Panc1 (cell line): ENCODE results near the gene MBD5. TPM values are rescaled to one million over a fixed set of nuclear protein-coding genes. Genes with fewer than 3 reads are reported as not detected.
"Not testable (repeated sequence)": the region's sequence is repeated elsewhere in the genome, so short reads cannot be mapped to it uniquely, and the experiment has no call there.

Experiments used
- ATAC-seq: fragments of 200-7000 bp; cut with Tn5 transposase; 2 replicates; pipeline ENCODE4 v1.9.1; 2020; ENCODE audit warnings: mild to moderate bottlenecking, moderate library complexity
- BruUV-seq: library from RNA; stranded (reverse); fragments of 400-500 nt; replicated peaks from 2 replicates; lab custom pipeline; 2021; lab: Mats Ljungman, UMichigan
- CTCF ChIA-PET: fragments of 300-600 bp; sonication (Branson Sonifier 250); formaldehyde crosslinking; loops from one replicate; lab custom pipeline; 2022; ENCODE audit warnings: antibody characterized with exemption; lab: Charles Lee
- POLR2A ChIA-PET: fragments of 300-600 bp; sonication (Branson Sonifier 250); formaldehyde crosslinking; loops from one replicate; lab custom pipeline; 2022; ENCODE audit warnings: antibody characterized with exemption; lab: Charles Lee
- DNase-seq: peaks from one replicate; pipeline ENCODE4 v3.0.0-alpha.2; 2010; ENCODE audit warnings: low read depth, low spot score
- H3K27ac ChIP-seq: 2 replicates; pipeline ENCODE4 v1.5.1; 2011; ENCODE audit warnings: mild to moderate bottlenecking, low read length, inconsistent platforms
- H3K27me3 ChIP-seq: fragments of 200-500 bp; sonication (Bioruptor generic); 2 replicates; pipeline ENCODE4 v1.6.0; 2014; ENCODE audit warnings: low read length, inconsistent platforms; ENCODE audit not compliant: control insufficient read depth, insufficient read depth
- H3K36me3 ChIP-seq: fragments of 200-500 bp; sonication (Bioruptor generic); 2 replicates; pipeline ENCODE4 v1.5.1; 2014; ENCODE audit warnings: inconsistent platforms, mild to moderate bottlenecking, low read length, moderate library complexity; ENCODE audit not compliant: control insufficient read depth, insufficient read depth
- H3K4me1 ChIP-seq: 2 replicates; pipeline ENCODE4 v1.5.1; 2011; ENCODE audit warnings: inconsistent platforms, mild to moderate bottlenecking, low read length, moderate library complexity; ENCODE audit not compliant: control insufficient read depth, insufficient read depth
- H3K4me3 ChIP-seq, 2 experiments: 2 replicates each; pipeline ENCODE4 v1.5.1; 2011 to 2012; ENCODE audit warnings: low read depth in 2 of 2, low read length in 2 of 2, mild to moderate bottlenecking in 2 of 2, inconsistent platforms in 1 of 2, moderate library complexity in 1 of 2
- H3K9me3 ChIP-seq: fragments of 200-500 bp; sonication (Bioruptor generic); 2 replicates; pipeline ENCODE4 v1.5.1; 2014; ENCODE audit warnings: low read depth, mild to moderate bottlenecking, inconsistent platforms, low read length, moderate library complexity; ENCODE audit not compliant: control insufficient read depth, insufficient read depth
- CTCF ChIP-seq: fragments of 450-650 bp; IDR thresholded peaks from 2 replicates; pipeline ENCODE4 v1.5.1; 2017; ENCODE audit warnings: mild to moderate bottlenecking
- POLR2AphosphoS5 ChIP-seq: IDR thresholded peaks from 2 replicates; pipeline ENCODE4 v1.6.1; 2012; ENCODE audit warnings: mild to moderate bottlenecking, low read depth, low read length, moderate library complexity
- REST ChIP-seq, 2 experiments: IDR thresholded peaks; 2 replicates each; pipeline ENCODE4 v1.6.1; 2011 to 2012; ENCODE audit warnings: low read depth in 2 of 2, control low read depth in 1 of 2, low read length in 1 of 2, mild to moderate bottlenecking in 1 of 2, moderate library complexity in 1 of 2; ENCODE audit not compliant: insufficient read depth in 1 of 2
- SIN3A ChIP-seq: IDR thresholded peaks from 2 replicates; pipeline ENCODE4 v1.6.1; 2012; ENCODE audit warnings: low read depth, mild to moderate bottlenecking, low read length, moderate library complexity, borderline replicate concordance; ENCODE audit not compliant: insufficient read depth
- TCF7L2 ChIP-seq: IDR thresholded peaks from 2 replicates; pipeline ENCODE4 v1.6.1; 2011; ENCODE audit warnings: mild to moderate bottlenecking, low read depth, low read length, inconsistent platforms
- in situ Hi-C: cut with HindIII; loops from 2 replicates; pipeline ENCODE4 v1.10.0; 2016; ENCODE audit warnings: low sequenced_read_pairs, low pct_unique_long_range_greater_than_20kb
- intact Hi-C: fragments of 100-400 bp; cut with micrococcal nuclease; formaldehyde crosslinking; loops from one replicate; pipeline ENCODE4 v1.10.0; 2022; ENCODE audit not compliant: unreplicated experiment
- total RNA-seq: library from RNA; stranded (reverse); gene quantifications from one replicate; pipeline ENCODE4 v1.2.1, GENCODE V29; 2021; ENCODE audit not compliant: unreplicated experiment

The MBD5 gene
- total RNA-seq, 1 experiment from 2014 or later, result 40.2 TPM

GRCh38 chr2:148006249-148007007, 14.5 kb upstream of the MBD5 start:
- in situ Hi-C loops (no loop called here), intact Hi-C loops (no loop called here)
- H3K4me1 ChIP-seq, result no peaks in the 10 kb centered on the region
- peaks cover 13% of the 10 kb centered on the region; the same call in 1 of the 2 replicates for H3K9me3 ChIP-seq
- no peak for TF ChIP-seq POLR2AphosphoS5
- TF ChIP-seq CTCF, result no peak
- no peak for TF ChIP-seq REST (IDR thresholded peaks at IDR 0.05; ENCODE audit: insufficient read depth in 1 of 2, low read depth in 2 of 2, low read length in 1 of 2)
- no peak for TF ChIP-seq SIN3A
- TF ChIP-seq TCF7L2, result no peak
- no peak for ATAC-seq
- no peak overlapping the region for H3K27ac ChIP-seq
- no peak for DNase-seq
- BruUV-seq, result no TSS peak
- ChIA-PET CTCF (no interaction called here), POLR2A (no interaction called here)
- no peaks in the 10 kb centered on the region for H3K27me3 ChIP-seq
- H3K4me3 ChIP-seq, result no peak overlapping the region
- no peaks in the 10 kb centered on the region for H3K36me3 ChIP-seq

GRCh38 chr2:148007219-148007900, 13.5 kb upstream of the MBD5 start:
- Histone ChIP-seq H3K9me3 (peaks cover 13% of the 10 kb centered on the region; the same call in 1 of the 2 replicates), H3K4me1 (no peaks in the 10 kb centered on the region), H3K4me3 (no peak overlapping the region), H3K27me3 (no peaks in the 10 kb centered on the region), H3K27ac (no peak overlapping the region), H3K36me3 (no peaks in the 10 kb centered on the region)
- intact Hi-C loops, result no loop called here
- no TSS peak for BruUV-seq
- DNase-seq (no peak), ATAC-seq (no peak)
- ChIA-PET POLR2A (no interaction called here), CTCF (no interaction called here)
- in situ Hi-C loops, result no loop called here
- TF ChIP-seq TCF7L2 (no peak), CTCF (no peak), REST (IDR thresholded peaks at IDR 0.05; ENCODE audit: insufficient read depth in 1 of 2, low read depth in 2 of 2, low read length in 1 of 2) (no peak), POLR2AphosphoS5 (no peak), SIN3A (no peak)

GRCh38 chr2:148008411-148008810, 12.5 kb upstream of the MBD5 start:
- ATAC-seq, H3K4me3 ChIP-seq, H3K36me3 ChIP-seq, DNase-seq, CTCF ChIA-PET, H3K27ac ChIP-seq, intact Hi-C loops, POLR2A ChIA-PET, H3K27me3 ChIP-seq, in situ Hi-C loops, H3K4me1 ChIP-seq, BruUV-seq: not testable (repeated sequence)
- peaks cover 13% of the 10 kb centered on the region; the same call in 1 of the 2 replicates for H3K9me3 ChIP-seq
